NCI-H1048 (cell line): ENCODE measurements around the gene USP24.
A peak's percentile ranks its signal among the peaks of the same experiment; 100 is the strongest.

ENCODE experiments used
- DNase-seq: peaks from one replicate; lab custom pipeline; 2025; lab: John Stamatoyannopoulos, UW

USP24 gene

DNA sequence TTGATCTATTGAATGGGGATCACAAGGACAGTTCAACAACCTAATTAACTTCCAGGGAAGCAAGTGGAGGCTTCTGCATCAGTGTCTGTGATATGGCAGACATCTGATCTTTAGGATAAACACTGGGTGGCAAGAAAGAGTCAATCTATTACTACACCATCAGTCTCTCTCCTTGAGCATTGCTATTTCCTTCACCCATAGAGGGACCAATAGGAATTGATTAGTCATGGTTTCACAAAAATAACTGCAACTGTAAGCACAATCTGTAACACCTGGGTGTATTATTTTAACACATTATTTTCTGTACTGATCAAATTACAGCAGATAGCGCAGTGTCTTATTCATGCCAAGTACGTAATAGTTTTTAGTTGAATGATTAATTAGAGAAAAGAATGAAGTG lies 50.3 kb downstream of the USP24 start:
- DNase-seq: no peak

DNA sequence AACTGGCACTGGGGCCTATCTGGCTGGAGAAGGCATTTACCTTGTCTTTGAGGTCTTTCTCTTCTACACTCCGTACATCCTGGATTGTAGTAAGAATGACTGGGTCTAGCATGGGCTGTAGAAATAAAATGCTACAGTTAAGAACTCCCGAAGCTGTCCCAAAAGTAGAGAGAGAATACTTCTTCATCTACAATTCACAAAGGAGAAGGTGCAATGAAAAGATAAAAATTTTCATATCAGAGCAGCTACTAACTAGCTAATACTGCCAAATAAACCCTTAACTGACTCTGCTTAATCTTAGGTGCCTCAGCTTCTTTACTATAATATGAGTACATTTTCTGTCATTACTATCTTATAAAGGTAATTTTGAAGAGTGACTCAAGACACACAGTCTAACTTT lies 55.6 kb downstream of the USP24 start:
- DNase-seq: no peak

DNA sequence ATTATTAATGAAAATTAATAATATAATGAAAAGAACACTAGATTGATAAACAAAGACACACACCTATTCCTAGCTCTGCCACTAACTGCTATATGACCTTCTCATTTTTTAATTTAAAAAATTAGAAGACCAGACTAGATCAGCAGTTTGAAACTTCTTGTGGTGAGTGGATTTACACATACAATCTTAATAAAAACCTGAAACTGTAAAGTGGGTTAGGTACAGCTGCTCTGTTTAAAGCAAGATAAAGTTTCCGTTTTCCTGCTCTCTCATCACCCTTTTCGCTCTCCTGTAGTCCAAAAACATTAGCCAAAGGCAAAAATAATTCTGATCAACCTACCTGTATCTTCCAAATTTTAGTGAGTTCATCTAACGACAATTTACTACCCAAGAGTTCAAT lies 58.6 kb downstream of the USP24 start:
- DNase-seq: no peak

DNA sequence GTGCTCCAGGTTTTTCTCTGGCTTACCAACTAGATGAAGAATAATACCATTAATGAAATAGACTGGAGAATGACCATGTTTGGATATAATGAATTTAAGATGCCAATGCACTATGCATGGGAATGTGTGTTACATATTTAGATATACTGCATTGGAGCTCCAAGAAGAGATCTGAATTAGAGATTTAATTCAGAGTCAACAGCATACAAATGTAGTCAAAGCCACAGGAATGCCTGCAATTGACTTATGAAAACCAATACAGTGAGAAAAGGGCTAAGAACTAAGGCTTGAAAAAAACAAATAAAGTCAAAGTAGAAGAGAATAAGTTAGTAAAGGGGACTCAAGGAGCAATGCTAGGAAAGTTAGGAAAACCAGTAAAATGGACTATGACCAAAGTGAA lies 59.1 kb downstream of the USP24 start:
- no peak for DNase-seq

DNA sequence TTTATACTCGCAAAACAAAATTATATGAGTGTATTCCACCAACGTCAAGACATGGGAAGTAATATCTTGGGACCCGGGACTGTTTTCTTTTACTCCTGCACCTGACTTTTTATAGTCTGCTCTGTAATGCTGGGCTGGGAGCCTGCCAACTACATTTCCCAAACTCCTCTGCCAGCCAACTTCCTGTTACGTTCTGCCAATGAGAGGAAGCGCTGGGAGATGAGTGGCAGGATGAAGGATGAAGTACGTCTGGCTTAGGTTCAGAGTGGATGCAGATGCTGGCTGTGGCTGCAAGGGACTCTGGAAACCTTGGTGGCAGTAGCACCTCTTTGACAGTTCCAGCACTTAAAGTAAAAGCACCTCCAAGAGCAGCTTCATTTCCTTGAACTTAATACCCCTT lies 59.6 kb downstream of the USP24 start:
- DNase-seq: no peak

DNA sequence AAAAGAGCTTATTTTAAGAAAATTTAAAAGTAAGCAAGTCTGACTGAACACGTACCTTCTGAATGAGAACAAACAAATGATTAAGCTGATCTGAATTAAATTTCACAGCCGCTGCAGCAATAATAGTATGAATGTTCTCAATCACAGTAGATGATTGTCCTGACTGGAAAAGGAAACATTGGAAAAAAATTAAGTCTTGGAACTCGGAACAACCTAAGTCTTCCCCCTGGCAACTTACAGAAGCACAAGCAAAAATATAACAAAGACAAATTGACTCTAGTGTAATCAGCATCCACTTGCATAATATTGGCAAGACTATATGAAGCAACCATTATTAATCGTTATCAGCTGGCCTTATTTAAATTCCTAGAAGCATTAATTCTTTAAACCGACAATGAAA lies 60.5 kb downstream of the USP24 start:
- no peak for DNase-seq

DNA sequence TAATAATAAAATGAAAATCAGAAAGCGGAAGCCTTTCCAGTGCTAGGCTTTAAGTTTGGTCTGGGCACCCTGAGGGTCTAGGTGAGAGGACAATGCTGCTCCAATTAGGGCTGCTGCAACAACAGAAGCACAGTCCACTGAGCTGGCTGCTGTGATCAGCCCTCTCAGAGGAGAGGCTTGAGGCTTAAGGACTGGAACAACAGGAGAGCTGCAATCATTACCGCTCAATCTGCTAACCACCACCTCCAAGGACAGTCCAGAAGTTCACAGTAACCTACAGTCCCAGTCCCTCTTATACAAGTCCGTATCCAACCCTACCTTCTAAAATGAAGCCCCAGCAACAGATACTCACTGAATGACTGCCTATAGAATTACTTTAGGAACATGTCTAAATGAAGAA lies 62.1 kb downstream of the USP24 start:
- no peak for DNase-seq

GRCh38 chr1:55150880-55151588 lies 64.1 kb downstream of the USP24 start:
- DNase-seq: no peak

DNA sequence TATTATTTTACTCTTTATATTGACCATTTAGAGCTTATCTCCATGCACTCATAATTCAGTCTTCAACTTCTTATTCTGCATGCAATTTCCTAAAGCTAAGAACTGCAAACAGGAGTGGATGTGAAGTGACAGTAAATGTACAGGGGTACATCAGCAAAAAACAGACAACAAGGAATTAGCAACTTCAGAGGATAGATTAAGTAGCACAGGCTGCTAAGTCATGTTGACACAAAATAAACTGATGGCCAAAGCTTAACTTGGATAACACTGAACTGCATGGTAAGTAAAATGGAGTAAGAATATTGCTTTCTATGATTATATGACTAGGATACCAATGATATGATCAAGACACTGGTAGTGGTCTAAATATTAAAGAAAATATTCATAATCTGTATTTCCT lies 66.5 kb downstream of the USP24 start:
- no peak for DNase-seq

DNA sequence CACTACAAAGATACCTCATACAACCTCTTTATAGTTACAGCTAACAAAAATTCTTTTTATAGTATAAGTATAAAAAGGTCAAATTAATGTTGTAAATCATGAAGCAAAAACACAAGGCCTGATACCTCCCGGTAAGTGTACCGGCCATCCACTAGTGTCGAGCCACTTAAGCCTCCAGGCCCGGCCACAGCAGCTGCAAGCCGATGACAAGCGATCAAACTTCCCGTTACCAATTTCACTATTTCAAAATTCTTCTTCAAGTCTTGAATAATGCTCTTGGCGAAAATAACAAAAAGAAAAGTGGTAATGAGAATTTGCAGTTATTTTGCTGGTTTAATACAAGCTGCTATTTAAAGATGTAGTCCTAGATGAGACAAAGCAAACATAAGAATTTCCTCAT lies 67.6 kb downstream of the USP24 start:
- DNase-seq: no peak

DNA sequence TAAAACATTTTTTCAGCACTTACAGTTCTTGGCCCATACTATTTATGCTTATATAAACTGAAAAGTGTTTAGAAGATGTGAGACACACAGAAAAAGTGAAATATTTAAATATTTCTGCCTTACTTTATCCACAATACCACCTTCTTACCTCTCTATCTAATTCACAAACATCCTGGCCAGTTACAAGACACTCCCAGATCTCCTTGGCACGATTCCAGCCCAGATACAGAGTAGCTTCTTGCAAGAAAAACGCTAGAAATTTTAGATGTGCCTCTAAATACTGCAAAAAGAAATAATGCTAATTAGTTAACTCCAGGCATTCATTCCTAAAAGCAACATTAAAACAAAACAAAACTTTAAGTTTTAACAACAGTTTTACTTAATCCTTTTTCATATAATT lies 68.4 kb downstream of the USP24 start:
- DNase-seq: no peak

GRCh38 chr1:55144886-55145285 lies 70.3 kb downstream of the USP24 start:
- DNase-seq: no peak

- DNase-seq: no peak
Measured at GRCh38 chr1:55143684-55144083, 71.5 kb downstream of the USP24 start.

DNA sequence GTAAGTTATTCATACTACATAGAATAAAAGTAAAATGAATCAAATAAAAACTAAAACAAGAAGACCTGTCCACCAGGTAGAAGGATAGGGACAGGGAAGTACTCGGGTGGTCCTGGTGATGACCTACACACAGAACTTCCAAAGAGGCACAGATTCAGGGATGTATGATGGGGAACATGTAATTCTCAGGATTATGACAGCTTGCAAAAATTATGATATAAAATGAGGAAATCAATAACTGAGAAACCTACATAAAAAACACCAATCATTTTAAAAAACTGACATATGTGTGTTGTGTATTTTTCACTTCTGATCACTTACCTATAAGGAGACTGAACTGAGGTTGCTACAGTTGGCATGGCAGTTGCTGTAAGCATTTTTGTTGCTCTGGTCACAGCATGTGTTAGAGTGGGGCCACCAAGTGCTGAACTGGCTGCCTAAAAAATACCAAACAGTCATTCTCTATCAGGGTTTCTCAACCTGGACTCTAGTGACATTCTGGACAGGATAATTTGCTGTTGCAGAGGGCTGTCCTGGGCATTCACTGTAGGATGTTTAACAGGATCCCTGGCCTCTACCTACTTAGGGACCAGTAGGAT lies 73.8 kb downstream of the USP24 start:
- no peak for DNase-seq

- peak; percentile 32 for DNase-seq
Measured at GRCh38 chr1:55140546-55140983, 74.6 kb downstream of the USP24 start.

DNA sequence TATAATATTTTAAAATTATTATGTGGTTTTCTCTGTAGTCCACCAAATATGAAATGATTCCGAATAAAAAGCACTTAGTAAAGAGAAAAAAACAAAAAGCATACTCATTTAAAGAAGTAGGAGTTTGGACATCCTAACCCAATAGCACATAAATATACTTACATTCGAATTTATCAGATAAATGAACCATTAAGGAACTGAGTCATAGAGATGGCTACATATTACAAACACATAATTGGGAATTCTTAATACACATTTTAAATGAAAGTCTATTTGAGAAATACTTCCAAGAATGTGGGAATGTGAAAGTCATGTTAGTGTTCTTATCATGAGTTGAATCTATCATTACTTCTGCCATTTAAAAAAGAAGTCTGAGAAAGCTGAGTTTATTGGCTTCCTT lies 75.0 kb downstream of the USP24 start:
- no peak for DNase-seq

GRCh38 chr1:55138823-55139222 lies 76.3 kb downstream of the USP24 start:
- DNase-seq: no peak

DNA sequence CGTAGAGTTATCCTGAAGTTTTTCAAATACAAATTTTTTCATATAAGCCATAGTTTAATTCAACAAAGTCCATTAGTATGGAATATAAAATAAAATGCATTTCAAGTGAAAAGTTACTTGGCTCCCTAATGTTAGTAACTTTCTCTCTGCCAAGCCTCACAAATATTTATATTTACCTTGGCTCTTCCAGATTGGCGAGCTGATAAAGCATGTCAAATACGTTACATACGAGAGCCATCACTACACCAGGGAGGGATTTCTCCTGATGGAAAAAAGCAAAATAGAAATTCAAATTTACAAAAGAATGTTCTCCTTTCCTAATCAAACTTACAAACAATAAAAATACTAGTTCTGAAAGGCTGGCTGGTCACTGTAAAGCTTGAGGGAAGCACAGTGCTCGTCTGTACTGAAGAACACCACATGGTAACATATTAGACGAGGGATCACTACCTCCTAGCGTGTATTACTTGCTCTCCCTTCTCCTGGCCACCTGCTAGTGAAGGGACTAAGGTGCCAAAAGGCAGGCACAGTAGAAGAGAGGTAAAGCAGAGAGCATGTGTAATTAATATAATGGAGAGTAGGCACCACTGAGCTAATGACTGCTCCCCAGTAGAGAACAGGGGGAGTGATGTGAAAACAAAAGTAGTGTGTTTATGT lies 80.9 kb downstream of the USP24 start:
- no peak for DNase-seq

DNA sequence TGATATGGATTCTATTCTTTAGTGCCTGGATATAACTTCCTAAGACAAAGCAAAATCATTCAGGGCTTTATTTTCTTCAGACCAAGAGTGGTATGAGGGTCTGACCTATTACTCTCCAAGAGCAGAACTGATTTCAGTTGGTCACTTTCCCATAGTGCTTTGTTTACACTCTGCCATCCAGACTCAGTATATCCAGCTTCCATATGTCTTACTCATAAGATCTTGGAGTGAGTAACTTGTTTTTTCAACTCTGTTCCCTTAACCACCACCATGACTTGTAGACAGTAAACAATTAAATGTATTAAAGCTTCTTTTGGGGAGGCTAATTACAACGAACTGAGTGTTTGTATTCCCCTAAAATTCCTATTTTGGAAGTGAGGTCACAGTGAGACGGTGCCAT lies 83.4 kb downstream of the USP24 start:
- DNase-seq: no peak

- DNase-seq: no peak
Measured at GRCh38 chr1:55131218-55131617, 83.9 kb downstream of the USP24 start.

DNA sequence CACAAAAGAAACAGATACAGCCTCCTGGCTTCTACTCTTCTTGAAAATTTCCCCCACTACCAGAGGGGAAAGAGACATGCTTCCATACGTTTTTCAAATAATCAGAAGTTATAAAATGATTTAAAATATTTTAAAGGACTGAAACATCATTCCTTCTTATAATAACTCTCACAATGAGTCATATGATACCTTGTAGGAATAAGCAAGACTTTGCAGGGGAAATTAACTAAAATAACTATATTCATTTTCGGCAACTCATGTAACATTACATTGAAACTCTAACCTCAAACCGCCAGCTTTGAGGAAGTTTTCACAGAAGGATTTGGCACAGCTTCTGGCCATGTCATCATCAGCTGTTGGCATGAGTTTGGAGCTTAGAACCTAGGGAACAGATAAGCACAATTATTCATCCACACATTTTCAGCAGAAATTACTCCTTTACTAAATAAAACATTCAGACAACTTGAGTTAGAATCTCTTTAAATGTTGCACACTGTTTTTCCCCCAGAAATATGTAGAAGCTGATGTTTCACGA lies 85.9 kb downstream of the USP24 start:
- no peak for DNase-seq

- DNase-seq: no peak
Measured at GRCh38 chr1:55128418-55128995, 86.7 kb downstream of the USP24 start.

- DNase-seq: no peak
Measured at GRCh38 chr1:55127827-55128343, 87.3 kb downstream of the USP24 start.
